ENCODE measurements around the gene PHF21A. TPM values are rescaled to one million over a fixed set of nuclear protein-coding genes. Genes with fewer than 3 reads are reported as not detected.

PHF21A gene
- total RNA-seq, 1 experiment from 2014 or later = 29.4 TPM

DNA sequence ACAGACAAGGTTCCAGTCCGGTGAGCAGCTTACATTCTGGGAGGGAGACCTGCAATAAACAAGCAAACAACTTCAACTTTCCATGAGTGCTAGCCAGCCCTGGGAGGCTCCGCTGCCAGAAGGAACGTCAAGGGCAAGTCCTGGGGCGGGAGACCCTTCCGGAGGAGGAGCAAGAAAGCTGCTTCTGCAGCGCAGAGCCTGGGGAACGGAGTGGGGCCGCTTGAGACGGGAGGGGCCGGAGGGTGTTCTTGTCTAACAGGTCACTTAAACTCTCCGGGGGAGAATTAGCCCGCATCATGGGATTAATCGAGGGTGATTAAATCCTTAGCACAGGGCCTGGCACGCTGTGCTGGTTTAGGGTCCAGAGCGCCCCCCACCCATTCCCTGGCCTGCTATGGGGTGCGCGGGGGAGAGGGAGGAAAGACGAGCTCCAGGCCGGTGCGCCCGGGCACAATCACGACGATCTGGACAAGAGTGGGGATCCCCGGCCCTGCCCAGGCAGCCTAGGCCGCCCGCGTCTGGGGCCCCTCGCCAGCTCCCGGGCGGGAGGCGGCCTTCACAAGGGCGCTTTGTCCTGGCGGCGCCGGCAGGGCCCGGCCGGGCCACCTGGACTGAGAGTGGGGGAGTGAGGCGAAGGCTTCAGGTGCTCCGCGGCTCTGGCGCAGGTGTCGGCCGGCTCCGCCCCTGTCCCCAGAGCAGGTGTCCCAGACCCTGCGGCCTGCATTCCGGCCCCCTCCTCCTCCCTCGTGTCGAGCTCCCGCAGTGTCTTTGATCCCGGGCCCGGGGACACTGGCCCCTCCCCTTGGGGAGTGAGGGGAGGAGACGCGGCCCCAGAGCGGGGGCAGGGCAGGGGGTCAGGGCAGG, 199.5 kb downstream of the PHF21A start:
- ATAC-seq (peak; percentile 53), DNase-seq (ENCODE audit: low spot score) (peak; percentile 96)
- Mint-ChIP-seq H3K36me3 (peaks cover 11% of the 10 kb centered on the region), H3K27ac (peak overlapping the region; percentile 99), H3K27me3 (ENCODE audit: low read depth) (peaks cover 2% of the 10 kb centered on the region; the same call in 1 of the 2 replicates), H3K4me1 (peaks cover 39% of the 10 kb centered on the region), H3K9me3 (no peaks in the 10 kb centered on the region), H3K4me3 (peak overlapping the region; percentile 72)
- ChIA-PET POLR2A (interaction anchor here (0.5 to 1.8 kb wide), 21 partner anchors 9 to 373 kb away, joined by 3 to 12 read pairs (median 5); partner anchors contain the start of gene CRY2), CTCF (interaction anchor here (0.8 to 4.0 kb wide), 13 partner anchors 24 to 470 kb away, joined by 3 to 33 read pairs (median 4); no protein-coding TSS in a partner anchor)
- TF ChIP-seq, protein P1, sequence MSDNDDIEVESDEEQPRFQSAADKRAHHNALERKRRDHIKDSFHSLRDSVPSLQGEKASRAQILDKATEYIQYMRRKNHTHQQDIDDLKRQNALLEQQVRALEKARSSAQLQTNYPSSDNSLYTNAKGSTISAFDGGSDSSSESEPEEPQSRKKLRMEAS (CRISPR knock-in tag; IDR thresholded peaks at IDR 0.05) = peak; percentile 75; the same call in 1 of the 2 replicates
- TF ChIP-seq, protein P2, sequence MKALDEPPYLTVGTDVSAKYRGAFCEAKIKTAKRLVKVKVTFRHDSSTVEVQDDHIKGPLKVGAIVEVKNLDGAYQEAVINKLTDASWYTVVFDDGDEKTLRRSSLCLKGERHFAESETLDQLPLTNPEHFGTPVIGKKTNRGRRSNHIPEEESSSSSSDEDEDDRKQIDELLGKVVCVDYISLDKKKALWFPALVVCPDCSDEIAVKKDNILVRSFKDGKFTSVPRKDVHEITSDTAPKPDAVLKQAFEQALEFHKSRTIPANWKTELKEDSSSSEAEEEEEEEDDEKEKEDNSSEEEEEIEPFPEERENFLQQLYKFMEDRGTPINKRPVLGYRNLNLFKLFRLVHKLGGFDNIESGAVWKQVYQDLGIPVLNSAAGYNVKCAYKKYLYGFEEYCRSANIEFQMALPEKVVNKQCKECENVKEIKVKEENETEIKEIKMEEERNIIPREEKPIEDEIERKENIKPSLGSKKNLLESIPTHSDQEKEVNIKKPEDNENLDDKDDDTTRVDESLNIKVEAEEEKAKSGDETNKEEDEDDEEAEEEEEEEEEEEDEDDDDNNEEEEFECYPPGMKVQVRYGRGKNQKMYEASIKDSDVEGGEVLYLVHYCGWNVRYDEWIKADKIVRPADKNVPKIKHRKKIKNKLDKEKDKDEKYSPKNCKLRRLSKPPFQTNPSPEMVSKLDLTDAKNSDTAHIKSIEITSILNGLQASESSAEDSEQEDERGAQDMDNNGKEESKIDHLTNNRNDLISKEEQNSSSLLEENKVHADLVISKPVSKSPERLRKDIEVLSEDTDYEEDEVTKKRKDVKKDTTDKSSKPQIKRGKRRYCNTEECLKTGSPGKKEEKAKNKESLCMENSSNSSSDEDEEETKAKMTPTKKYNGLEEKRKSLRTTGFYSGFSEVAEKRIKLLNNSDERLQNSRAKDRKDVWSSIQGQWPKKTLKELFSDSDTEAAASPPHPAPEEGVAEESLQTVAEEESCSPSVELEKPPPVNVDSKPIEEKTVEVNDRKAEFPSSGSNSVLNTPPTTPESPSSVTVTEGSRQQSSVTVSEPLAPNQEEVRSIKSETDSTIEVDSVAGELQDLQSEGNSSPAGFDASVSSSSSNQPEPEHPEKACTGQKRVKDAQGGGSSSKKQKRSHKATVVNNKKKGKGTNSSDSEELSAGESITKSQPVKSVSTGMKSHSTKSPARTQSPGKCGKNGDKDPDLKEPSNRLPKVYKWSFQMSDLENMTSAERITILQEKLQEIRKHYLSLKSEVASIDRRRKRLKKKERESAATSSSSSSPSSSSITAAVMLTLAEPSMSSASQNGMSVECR (CRISPR knock-in tag; IDR thresholded peaks at IDR 0.05; ENCODE audit: borderline replicate concordance) = no peak
- TF ChIP-seq, protein P3, sequence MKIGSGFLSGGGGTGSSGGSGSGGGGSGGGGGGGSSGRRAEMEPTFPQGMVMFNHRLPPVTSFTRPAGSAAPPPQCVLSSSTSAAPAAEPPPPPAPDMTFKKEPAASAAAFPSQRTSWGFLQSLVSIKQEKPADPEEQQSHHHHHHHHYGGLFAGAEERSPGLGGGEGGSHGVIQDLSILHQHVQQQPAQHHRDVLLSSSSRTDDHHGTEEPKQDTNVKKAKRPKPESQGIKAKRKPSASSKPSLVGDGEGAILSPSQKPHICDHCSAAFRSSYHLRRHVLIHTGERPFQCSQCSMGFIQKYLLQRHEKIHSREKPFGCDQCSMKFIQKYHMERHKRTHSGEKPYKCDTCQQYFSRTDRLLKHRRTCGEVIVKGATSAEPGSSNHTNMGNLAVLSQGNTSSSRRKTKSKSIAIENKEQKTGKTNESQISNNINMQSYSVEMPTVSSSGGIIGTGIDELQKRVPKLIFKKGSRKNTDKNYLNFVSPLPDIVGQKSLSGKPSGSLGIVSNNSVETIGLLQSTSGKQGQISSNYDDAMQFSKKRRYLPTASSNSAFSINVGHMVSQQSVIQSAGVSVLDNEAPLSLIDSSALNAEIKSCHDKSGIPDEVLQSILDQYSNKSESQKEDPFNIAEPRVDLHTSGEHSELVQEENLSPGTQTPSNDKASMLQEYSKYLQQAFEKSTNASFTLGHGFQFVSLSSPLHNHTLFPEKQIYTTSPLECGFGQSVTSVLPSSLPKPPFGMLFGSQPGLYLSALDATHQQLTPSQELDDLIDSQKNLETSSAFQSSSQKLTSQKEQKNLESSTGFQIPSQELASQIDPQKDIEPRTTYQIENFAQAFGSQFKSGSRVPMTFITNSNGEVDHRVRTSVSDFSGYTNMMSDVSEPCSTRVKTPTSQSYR (CRISPR knock-in tag; IDR thresholded peaks at IDR 0.05) = peak; percentile 85; the same call in 1 of the 2 replicates
- TF ChIP-seq TP53 (CRISPR knock-in tag; IDR thresholded peaks at IDR 0.05) = peak; percentile 62
- no peak for TF ChIP-seq GRHL2 (CRISPR knock-in tag; IDR thresholded peaks at IDR 0.05; ENCODE audit: insufficient replicate concordance, severe bottlenecking)
- TF ChIP-seq NR1H2 (CRISPR knock-in tag; IDR thresholded peaks at IDR 0.05) = no peak
- TF ChIP-seq, protein P4, sequence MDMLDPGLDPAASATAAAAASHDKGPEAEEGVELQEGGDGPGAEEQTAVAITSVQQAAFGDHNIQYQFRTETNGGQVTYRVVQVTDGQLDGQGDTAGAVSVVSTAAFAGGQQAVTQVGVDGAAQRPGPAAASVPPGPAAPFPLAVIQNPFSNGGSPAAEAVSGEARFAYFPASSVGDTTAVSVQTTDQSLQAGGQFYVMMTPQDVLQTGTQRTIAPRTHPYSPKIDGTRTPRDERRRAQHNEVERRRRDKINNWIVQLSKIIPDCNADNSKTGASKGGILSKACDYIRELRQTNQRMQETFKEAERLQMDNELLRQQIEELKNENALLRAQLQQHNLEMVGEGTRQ (CRISPR knock-in tag; IDR thresholded peaks at IDR 0.05) = peak; percentile 55
- TF ChIP-seq, protein P5, sequence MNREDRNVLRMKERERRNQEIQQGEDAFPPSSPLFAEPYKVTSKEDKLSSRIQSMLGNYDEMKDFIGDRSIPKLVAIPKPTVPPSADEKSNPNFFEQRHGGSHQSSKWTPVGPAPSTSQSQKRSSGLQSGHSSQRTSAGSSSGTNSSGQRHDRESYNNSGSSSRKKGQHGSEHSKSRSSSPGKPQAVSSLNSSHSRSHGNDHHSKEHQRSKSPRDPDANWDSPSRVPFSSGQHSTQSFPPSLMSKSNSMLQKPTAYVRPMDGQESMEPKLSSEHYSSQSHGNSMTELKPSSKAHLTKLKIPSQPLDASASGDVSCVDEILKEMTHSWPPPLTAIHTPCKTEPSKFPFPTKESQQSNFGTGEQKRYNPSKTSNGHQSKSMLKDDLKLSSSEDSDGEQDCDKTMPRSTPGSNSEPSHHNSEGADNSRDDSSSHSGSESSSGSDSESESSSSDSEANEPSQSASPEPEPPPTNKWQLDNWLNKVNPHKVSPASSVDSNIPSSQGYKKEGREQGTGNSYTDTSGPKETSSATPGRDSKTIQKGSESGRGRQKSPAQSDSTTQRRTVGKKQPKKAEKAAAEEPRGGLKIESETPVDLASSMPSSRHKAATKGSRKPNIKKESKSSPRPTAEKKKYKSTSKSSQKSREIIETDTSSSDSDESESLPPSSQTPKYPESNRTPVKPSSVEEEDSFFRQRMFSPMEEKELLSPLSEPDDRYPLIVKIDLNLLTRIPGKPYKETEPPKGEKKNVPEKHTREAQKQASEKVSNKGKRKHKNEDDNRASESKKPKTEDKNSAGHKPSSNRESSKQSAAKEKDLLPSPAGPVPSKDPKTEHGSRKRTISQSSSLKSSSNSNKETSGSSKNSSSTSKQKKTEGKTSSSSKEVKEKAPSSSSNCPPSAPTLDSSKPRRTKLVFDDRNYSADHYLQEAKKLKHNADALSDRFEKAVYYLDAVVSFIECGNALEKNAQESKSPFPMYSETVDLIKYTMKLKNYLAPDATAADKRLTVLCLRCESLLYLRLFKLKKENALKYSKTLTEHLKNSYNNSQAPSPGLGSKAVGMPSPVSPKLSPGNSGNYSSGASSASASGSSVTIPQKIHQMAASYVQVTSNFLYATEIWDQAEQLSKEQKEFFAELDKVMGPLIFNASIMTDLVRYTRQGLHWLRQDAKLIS (CRISPR knock-in tag; IDR thresholded peaks at IDR 0.05; ENCODE audit: borderline replicate concordance) = 0 out of 2 replicates have a peak, but pooled peaks have one; percentile 20
- TF ChIP-seq, protein P6, sequence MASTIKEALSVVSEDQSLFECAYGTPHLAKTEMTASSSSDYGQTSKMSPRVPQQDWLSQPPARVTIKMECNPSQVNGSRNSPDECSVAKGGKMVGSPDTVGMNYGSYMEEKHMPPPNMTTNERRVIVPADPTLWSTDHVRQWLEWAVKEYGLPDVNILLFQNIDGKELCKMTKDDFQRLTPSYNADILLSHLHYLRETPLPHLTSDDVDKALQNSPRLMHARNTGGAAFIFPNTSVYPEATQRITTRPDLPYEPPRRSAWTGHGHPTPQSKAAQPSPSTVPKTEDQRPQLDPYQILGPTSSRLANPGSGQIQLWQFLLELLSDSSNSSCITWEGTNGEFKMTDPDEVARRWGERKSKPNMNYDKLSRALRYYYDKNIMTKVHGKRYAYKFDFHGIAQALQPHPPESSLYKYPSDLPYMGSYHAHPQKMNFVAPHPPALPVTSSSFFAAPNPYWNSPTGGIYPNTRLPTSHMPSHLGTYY (CRISPR knock-in tag; IDR thresholded peaks at IDR 0.05) = no peak
- TF ChIP-seq, protein P7, sequence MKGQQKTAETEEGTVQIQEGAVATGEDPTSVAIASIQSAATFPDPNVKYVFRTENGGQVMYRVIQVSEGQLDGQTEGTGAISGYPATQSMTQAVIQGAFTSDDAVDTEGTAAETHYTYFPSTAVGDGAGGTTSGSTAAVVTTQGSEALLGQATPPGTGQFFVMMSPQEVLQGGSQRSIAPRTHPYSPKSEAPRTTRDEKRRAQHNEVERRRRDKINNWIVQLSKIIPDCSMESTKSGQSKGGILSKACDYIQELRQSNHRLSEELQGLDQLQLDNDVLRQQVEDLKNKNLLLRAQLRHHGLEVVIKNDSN (CRISPR knock-in tag; IDR thresholded peaks at IDR 0.05) = peak; percentile 55; the same call in 1 of the 2 replicates
- TF ChIP-seq, protein P8, sequence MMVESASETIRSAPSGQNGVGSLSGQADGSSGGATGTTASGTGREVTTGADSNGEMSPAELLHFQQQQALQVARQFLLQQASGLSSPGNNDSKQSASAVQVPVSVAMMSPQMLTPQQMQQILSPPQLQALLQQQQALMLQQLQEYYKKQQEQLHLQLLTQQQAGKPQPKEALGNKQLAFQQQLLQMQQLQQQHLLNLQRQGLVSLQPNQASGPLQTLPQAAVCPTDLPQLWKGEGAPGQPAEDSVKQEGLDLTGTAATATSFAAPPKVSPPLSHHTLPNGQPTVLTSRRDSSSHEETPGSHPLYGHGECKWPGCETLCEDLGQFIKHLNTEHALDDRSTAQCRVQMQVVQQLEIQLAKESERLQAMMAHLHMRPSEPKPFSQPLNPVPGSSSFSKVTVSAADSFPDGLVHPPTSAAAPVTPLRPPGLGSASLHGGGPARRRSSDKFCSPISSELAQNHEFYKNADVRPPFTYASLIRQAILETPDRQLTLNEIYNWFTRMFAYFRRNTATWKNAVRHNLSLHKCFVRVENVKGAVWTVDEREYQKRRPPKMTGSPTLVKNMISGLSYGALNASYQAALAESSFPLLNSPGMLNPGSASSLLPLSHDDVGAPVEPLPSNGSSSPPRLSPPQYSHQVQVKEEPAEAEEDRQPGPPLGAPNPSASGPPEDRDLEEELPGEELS (CRISPR knock-in tag; IDR thresholded peaks at IDR 0.05) = peak; percentile 60
- TF ChIP-seq TEAD1 (CRISPR knock-in tag; IDR thresholded peaks at IDR 0.05) = peak; percentile 82; the same call in 1 of the 2 replicates
- peak; percentile 78; the same call in 1 of the 2 replicates for TF ChIP-seq FOXK1 (CRISPR knock-in tag; IDR thresholded peaks at IDR 0.05)
- TF ChIP-seq ETV6 (CRISPR knock-in tag; IDR thresholded peaks at IDR 0.05) = 0 out of 2 replicates have a peak, but pooled peaks have one; percentile 10
- 0 out of 2 replicates have a peak, but pooled peaks have one; percentile 16 for TF ChIP-seq ZBTB21 (CRISPR knock-in tag; IDR thresholded peaks at IDR 0.05; ENCODE audit: borderline replicate concordance)
- TF ChIP-seq MYBL2 (CRISPR knock-in tag; IDR thresholded peaks at IDR 0.05) = 0 out of 2 replicates have a peak, but pooled peaks have one; percentile 67
- TF ChIP-seq ZNF219 (CRISPR knock-in tag; IDR thresholded peaks at IDR 0.05; ENCODE audit: borderline replicate concordance) = no peak

Measured in WTC11 (cell line).